CD4-positive, alpha-beta T cell (primary cell): ENCODE measurements around the gene CDC42EP4. TPM values are rescaled to one million over a fixed set of nuclear protein-coding genes. Genes with fewer than 3 reads are reported as not detected.

Experiments
- ATAC-seq: fragments of 200-7000 bp; cut with Tn5 transposase; one replicate; pipeline ENCODE4 v1.10.0; 2022; ENCODE audit warnings: mild to moderate bottlenecking; ENCODE audit not compliant: poor library complexity
- CTCF ChIA-PET: fragments of 350-600 bp; sonication (Branson Sonifier 250); formaldehyde crosslinking; loops from one replicate; lab custom pipeline; 2021; ENCODE audit warnings: antibody characterized with exemption, inconsistent platforms; lab: Charles Lee
- POLR2A ChIA-PET: fragments of 350-600 bp; sonication (Branson Sonifier 250); formaldehyde crosslinking; loops from one replicate; lab custom pipeline; 2021; ENCODE audit warnings: antibody characterized with exemption, inconsistent platforms; lab: Charles Lee
- DNase-seq, 14 experiments: peaks; one replicate each; pipeline ENCODE4 v3.0.0-alpha.2; 2013 to 2020; ENCODE audit warnings: mixed read lengths in 2 of 14
- H3K27ac ChIP-seq, 2 donors: one replicate each; pipeline versions ENCODE4 v1.5.1 to v1.7.0; 2013; ENCODE audit warnings: low read length in 2 of 2, low read depth in 1 of 2, mild to moderate bottlenecking in 1 of 2
- H3K27me3 ChIP-seq, 2 experiments: 1 replicate in 1 of 2; 2 replicates in 1 of 2; pipeline versions ENCODE4 v1.6.1 to v1.7.0; 2013; ENCODE audit warnings: low read length in 2 of 2, control low read depth in 1 of 2, mild to moderate bottlenecking in 1 of 2, moderate library complexity in 1 of 2; ENCODE audit not compliant: insufficient read depth in 2 of 2, control insufficient read depth in 1 of 2
- H3K36me3 ChIP-seq: one replicate; pipeline ENCODE4 v1.6.1; 2013; ENCODE audit warnings: low read length, control low read depth; ENCODE audit not compliant: insufficient read depth
- H3K4me1 ChIP-seq: one replicate; pipeline ENCODE4 v1.6.1; 2013; ENCODE audit warnings: low read length, control low read depth; ENCODE audit not compliant: insufficient read depth
- H3K4me3 ChIP-seq: one replicate; pipeline ENCODE4 v1.5.1; 2013; ENCODE audit warnings: mild to moderate bottlenecking, low read length, moderate library complexity
- H3K9me3 ChIP-seq, 2 experiments: 1 replicate in 1 of 2; 2 replicates in 1 of 2; pipeline versions ENCODE4 v1.6.1 to v1.7.0; 2013; ENCODE audit warnings: low read length in 2 of 2, mild to moderate bottlenecking in 2 of 2, control low read depth in 1 of 2, moderate library complexity in 1 of 2; ENCODE audit not compliant: control insufficient read depth in 1 of 2, insufficient read depth in 1 of 2
- H3K27ac Mint-ChIP-seq: one replicate; pipeline ENCODE4 v1.8.0; 2020; ENCODE audit warnings: mixed read lengths
- H3K27me3 Mint-ChIP-seq: one replicate; pipeline ENCODE4 v1.8.0; 2021; ENCODE audit warnings: mixed read lengths
- H3K36me3 Mint-ChIP-seq: one replicate; pipeline ENCODE4 v1.8.0; 2021; ENCODE audit warnings: low read depth, mixed read lengths
- H3K4me1 Mint-ChIP-seq: one replicate; pipeline ENCODE4 v1.8.0; 2021; ENCODE audit warnings: low read depth, mixed read lengths
- H3K4me3 Mint-ChIP-seq: one replicate; pipeline ENCODE4 v1.8.0; 2020; ENCODE audit warnings: mild to moderate bottlenecking, mixed read lengths
- H3K9me3 Mint-ChIP-seq: one replicate; pipeline ENCODE4 v1.8.0; 2020; ENCODE audit warnings: mixed read lengths
- CTCF ChIP-seq: fragments of 200-600 bp; IDR thresholded peaks from one replicate; pipeline ENCODE4 v1.8.0; 2022; ENCODE audit warnings: antibody characterized with exemption, mild to moderate bottlenecking
- intact Hi-C, 2 experiments: fragments of 100-400 bp; cut with DNase I in 1 of 2; cut with micrococcal nuclease in 1 of 2; formaldehyde crosslinking; loops; one replicate each; pipeline versions ENCODE4 v1.15.1 to v1.9.0; 2023 to 2025; cut with DNase I, micrococcal nuclease
- total RNA-seq, 174 experiments: library from RNA in 2 of 174; stranded (reverse) in 2 of 174; gene quantifications; one replicate each; pipeline ENCODE4 v1.2.3 and lab custom pipeline; 2021 to 2026

CDC42EP4 gene
- total RNA-seq, 2 experiments from 2014 or later: 2.9 to 3.5 TPM

- Mint-ChIP-seq H3K9me3 (no peaks in the 10 kb centered on the region), H3K4me3 (no peak overlapping the region), H3K27ac (no peak overlapping the region), H3K27me3 (peaks cover 4% of the 10 kb centered on the region), H3K36me3 (no peaks in the 10 kb centered on the region), H3K4me1 (peaks cover 2% of the 10 kb centered on the region)
- ATAC-seq (no peak), DNase-seq (no peak)
- Histone ChIP-seq H3K4me1 (peaks cover 11% of the 10 kb centered on the region), H3K27me3 (peaks cover 0 to 2% of the 10 kb centered on the region in 2 experiments), H3K36me3 (no peaks in the 10 kb centered on the region), H3K9me3 (no peaks in the 10 kb centered on the region), H3K4me3 (no peak overlapping the region), H3K27ac (no peak overlapping the region)
- ChIA-PET CTCF (no interaction called here), POLR2A (no interaction called here)
- no peak for TF ChIP-seq CTCF
- intact Hi-C loops: no loop called here
Observed at GRCh38 chr17:73304971-73305812, 6.6 kb downstream of the CDC42EP4 start.

DNA sequence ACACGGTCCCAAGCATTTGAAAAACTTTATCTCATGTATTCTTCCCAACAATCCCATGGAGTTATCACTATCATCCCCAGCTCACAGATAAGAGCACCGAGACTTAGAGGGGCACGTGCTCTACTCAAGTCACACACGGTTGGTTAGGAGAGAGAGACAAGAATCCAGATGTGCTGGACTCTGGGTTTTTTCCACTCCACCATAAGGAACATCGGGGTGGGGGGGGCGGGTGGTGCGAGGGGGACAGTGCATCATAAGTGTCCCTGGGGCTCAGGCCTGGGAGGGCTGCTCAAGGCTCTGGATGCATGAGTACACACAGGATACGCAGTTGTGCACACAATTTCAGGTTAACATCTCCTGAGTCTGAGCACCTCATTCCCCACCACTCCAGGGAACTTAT lies 7.4 kb downstream of the CDC42EP4 start:
- ATAC-seq: no peak
- no peaks in the 10 kb centered on the region for H3K4me1 Mint-ChIP-seq
- intact Hi-C loops: no loop called here
- POLR2A ChIA-PET: no interaction called here
- Histone ChIP-seq H3K36me3 (no peaks in the 10 kb centered on the region), H3K4me1 (peaks cover 4% of the 10 kb centered on the region), H3K27ac (no peak overlapping the region), H3K9me3 (no peaks in the 10 kb centered on the region), H3K4me3 (no peak overlapping the region), H3K27me3 (peaks cover 0 to 2% of the 10 kb centered on the region in 2 experiments)
- H3K27me3 Mint-ChIP-seq: peaks cover 4% of the 10 kb centered on the region
- no peaks in the 10 kb centered on the region for H3K9me3 Mint-ChIP-seq
- no peaks in the 10 kb centered on the region for H3K36me3 Mint-ChIP-seq
- DNase-seq: no peak
- H3K27ac Mint-ChIP-seq: no peak overlapping the region
- no peak for TF ChIP-seq CTCF
- no peak overlapping the region for H3K4me3 Mint-ChIP-seq
- CTCF ChIA-PET: no interaction called here

GRCh38 chr17:73302189-73302588 lies 9.6 kb downstream of the CDC42EP4 start:
- no peak for TF ChIP-seq CTCF
- Mint-ChIP-seq H3K4me3 (no peak overlapping the region), H3K4me1 (no peaks in the 10 kb centered on the region), H3K27ac (no peak overlapping the region), H3K9me3 (no peaks in the 10 kb centered on the region), H3K36me3 (no peaks in the 10 kb centered on the region), H3K27me3 (peaks cover 4% of the 10 kb centered on the region)
- POLR2A ChIA-PET: interaction anchor here (1.3 kb wide), 1 partner anchor 9 kb away, joined by 3 read pairs; no protein-coding TSS in a partner anchor
- no peak overlapping the region for H3K4me3 ChIP-seq
- no peak for DNase-seq
- intact Hi-C loops: no loop called here
- CTCF ChIA-PET: interaction anchor here (1.0 kb wide), 1 partner anchor 9 kb away, joined by 4 read pairs; no protein-coding TSS in a partner anchor
- ATAC-seq: no peak
- peaks cover 4% of the 10 kb centered on the region for H3K4me1 ChIP-seq
- H3K27ac ChIP-seq: no peak overlapping the region
- H3K27me3 ChIP-seq: peaks cover 0 to 2% of the 10 kb centered on the region in 2 experiments
- H3K9me3 ChIP-seq: no peaks in the 10 kb centered on the region
- H3K36me3 ChIP-seq: no peaks in the 10 kb centered on the region
